SK-N-SH (cell line): ENCODE results near the gene MECP2.

Experiments
- EP300 ChIP-seq, 2 experiments: IDR thresholded peaks; 2 replicates each; pipeline versions ENCODE4 v1.4.0 to v1.6.1; 2012; ENCODE audit warnings: borderline replicate concordance in 1 of 2, low read depth in 1 of 2, low read length in 1 of 2
- FOXM1 ChIP-seq: IDR thresholded peaks from 2 replicates; pipeline ENCODE4 v1.4.0; 2012; ENCODE audit warnings: low read depth, mild to moderate bottlenecking
- MAX ChIP-seq: IDR thresholded peaks from 2 replicates; pipeline ENCODE4 v1.4.0; 2012; ENCODE audit warnings: low read depth
- POLR2AphosphoS5 ChIP-seq: IDR thresholded peaks from 2 replicates; pipeline ENCODE4 v1.6.1; 2012; ENCODE audit warnings: low read depth, low read length
- SMC3 ChIP-seq: IDR thresholded peaks from 2 replicates; pipeline ENCODE4 v1.6.1; 2012; ENCODE audit warnings: low read depth, low read length, improper control_type of control experiment
- TEAD4 ChIP-seq: IDR thresholded peaks from 2 replicates; pipeline ENCODE4 v1.4.0; 2012; ENCODE audit warnings: mild to moderate bottlenecking, borderline replicate concordance; ENCODE audit not compliant: insufficient read depth
- ZBTB33 ChIP-seq: IDR thresholded peaks from 2 replicates; pipeline ENCODE4 v1.4.0; 2012; ENCODE audit warnings: low read depth, borderline replicate concordance
- TF ChIP-seq, protein P1 (sequence below): fragments of 200-600 bp; sonication (generic); IDR thresholded peaks from 2 replicates; pipeline ENCODE4 v1.6.1; 2017; ENCODE audit warnings: antibody characterized with exemption, mild to moderate bottlenecking, moderate library complexity
- TF ChIP-seq, protein P2 (sequence below): IDR thresholded peaks from 2 replicates; pipeline ENCODE4 v1.4.0; 2012; ENCODE audit warnings: low read depth, borderline replicate concordance
- TF ChIP-seq, protein P3 (sequence below): IDR thresholded peaks from 2 replicates; pipeline ENCODE4 v1.6.1; 2012; ENCODE audit warnings: mild to moderate bottlenecking, low read depth, low read length, moderate library complexity
- TF ChIP-seq, protein P4 (sequence below): fragments of 150-350 bp; IDR thresholded peaks from 2 replicates; pipeline ENCODE4 v1.6.1; 2017; ENCODE audit warnings: antibody characterized with exemption, low read length, low read depth, borderline replicate concordance
- TF ChIP-seq, protein P5 (sequence below): fragments of 150-350 bp; IDR thresholded peaks from 2 replicates; pipeline ENCODE4 v1.6.1; 2016; ENCODE audit warnings: mild to moderate bottlenecking, low read depth, low read length

GRCh38 chrX:154068560-154068959, 29.0 kb downstream of the MECP2 start:
- TF ChIP-seq EP300 (IDR thresholded peaks at IDR 0.05; ENCODE audit: borderline replicate concordance in 1 of 2, low read depth in 1 of 2, low read length in 1 of 2) (no peak), TEAD4 (no peak), ZBTB33 (no peak), MAX (no peak), SMC3 (no peak), POLR2AphosphoS5 (no peak), FOXM1 (no peak)
- TF ChIP-seq, protein P1, sequence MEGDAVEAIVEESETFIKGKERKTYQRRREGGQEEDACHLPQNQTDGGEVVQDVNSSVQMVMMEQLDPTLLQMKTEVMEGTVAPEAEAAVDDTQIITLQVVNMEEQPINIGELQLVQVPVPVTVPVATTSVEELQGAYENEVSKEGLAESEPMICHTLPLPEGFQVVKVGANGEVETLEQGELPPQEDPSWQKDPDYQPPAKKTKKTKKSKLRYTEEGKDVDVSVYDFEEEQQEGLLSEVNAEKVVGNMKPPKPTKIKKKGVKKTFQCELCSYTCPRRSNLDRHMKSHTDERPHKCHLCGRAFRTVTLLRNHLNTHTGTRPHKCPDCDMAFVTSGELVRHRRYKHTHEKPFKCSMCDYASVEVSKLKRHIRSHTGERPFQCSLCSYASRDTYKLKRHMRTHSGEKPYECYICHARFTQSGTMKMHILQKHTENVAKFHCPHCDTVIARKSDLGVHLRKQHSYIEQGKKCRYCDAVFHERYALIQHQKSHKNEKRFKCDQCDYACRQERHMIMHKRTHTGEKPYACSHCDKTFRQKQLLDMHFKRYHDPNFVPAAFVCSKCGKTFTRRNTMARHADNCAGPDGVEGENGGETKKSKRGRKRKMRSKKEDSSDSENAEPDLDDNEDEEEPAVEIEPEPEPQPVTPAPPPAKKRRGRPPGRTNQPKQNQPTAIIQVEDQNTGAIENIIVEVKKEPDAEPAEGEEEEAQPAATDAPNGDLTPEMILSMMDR, result no peak
- TF ChIP-seq, protein P2, sequence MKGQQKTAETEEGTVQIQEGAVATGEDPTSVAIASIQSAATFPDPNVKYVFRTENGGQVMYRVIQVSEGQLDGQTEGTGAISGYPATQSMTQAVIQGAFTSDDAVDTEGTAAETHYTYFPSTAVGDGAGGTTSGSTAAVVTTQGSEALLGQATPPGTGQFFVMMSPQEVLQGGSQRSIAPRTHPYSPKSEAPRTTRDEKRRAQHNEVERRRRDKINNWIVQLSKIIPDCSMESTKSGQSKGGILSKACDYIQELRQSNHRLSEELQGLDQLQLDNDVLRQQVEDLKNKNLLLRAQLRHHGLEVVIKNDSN, result no peak
- TF ChIP-seq, protein P3, sequence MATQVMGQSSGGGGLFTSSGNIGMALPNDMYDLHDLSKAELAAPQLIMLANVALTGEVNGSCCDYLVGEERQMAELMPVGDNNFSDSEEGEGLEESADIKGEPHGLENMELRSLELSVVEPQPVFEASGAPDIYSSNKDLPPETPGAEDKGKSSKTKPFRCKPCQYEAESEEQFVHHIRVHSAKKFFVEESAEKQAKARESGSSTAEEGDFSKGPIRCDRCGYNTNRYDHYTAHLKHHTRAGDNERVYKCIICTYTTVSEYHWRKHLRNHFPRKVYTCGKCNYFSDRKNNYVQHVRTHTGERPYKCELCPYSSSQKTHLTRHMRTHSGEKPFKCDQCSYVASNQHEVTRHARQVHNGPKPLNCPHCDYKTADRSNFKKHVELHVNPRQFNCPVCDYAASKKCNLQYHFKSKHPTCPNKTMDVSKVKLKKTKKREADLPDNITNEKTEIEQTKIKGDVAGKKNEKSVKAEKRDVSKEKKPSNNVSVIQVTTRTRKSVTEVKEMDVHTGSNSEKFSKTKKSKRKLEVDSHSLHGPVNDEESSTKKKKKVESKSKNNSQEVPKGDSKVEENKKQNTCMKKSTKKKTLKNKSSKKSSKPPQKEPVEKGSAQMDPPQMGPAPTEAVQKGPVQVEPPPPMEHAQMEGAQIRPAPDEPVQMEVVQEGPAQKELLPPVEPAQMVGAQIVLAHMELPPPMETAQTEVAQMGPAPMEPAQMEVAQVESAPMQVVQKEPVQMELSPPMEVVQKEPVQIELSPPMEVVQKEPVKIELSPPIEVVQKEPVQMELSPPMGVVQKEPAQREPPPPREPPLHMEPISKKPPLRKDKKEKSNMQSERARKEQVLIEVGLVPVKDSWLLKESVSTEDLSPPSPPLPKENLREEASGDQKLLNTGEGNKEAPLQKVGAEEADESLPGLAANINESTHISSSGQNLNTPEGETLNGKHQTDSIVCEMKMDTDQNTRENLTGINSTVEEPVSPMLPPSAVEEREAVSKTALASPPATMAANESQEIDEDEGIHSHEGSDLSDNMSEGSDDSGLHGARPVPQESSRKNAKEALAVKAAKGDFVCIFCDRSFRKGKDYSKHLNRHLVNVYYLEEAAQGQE, result no peak
- TF ChIP-seq, protein P4, sequence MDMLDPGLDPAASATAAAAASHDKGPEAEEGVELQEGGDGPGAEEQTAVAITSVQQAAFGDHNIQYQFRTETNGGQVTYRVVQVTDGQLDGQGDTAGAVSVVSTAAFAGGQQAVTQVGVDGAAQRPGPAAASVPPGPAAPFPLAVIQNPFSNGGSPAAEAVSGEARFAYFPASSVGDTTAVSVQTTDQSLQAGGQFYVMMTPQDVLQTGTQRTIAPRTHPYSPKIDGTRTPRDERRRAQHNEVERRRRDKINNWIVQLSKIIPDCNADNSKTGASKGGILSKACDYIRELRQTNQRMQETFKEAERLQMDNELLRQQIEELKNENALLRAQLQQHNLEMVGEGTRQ, result no peak
- TF ChIP-seq, protein P5, sequence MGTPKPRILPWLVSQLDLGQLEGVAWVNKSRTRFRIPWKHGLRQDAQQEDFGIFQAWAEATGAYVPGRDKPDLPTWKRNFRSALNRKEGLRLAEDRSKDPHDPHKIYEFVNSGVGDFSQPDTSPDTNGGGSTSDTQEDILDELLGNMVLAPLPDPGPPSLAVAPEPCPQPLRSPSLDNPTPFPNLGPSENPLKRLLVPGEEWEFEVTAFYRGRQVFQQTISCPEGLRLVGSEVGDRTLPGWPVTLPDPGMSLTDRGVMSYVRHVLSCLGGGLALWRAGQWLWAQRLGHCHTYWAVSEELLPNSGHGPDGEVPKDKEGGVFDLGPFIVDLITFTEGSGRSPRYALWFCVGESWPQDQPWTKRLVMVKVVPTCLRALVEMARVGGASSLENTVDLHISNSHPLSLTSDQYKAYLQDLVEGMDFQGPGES, result no peak
